Hematopoietic multipotent progenitor cell treated with erythropoietin and hydrocortisone succinate and interleukin-3 and kit ligand, for 6 days (in vitro differentiated cells): ENCODE measurements around the gene RBM33.

Experiments used
- DNase-seq: peaks from one replicate; pipeline ENCODE4 v3.0.0-alpha.2; 2015

RBM33 gene

GRCh38 chr7:155780884-155781283 is 136.4 kb downstream of the RBM33 start:
- DNase-seq, result no peak

DNA sequence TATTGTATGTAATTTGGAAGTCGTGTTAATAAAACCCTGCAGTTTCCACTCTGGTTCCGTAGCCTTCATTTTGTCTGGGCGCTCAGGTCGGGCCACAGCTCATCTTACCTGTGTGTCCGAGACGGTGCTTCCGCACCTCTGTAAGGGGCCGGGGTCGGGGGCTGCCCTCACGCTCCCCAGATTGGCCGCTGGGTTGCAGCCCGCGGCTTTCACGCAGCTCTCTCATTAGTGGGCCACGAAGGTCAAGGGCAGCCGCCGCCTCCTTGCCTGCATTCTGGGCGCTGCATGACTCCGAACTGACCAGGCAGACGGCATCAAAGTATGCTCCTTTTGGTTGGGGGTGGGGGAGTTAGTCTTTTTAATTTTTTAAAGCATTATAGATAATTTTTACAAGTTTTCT is 137.0 kb downstream of the RBM33 start:
- DNase-seq, result no peak

DNA sequence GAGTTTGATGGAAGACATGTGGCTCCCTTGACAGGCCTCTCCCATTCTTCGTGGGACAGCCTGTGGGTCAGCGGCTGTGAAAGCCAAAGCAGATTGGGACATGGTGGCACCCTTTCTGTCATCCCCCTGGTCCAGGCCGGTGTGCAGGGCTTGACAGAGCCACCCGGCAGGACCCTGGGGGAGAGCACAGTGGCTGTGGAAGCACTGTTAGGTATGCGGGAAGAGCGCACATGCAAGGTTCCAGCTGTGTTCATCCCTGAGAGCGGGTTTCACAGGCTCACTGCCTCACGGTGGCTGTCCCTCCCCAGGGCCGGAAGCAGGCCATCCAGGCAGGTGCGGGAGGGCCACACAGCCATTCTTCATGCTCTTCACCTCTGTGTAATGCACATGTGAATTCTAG is 138.0 kb downstream of the RBM33 start:
- DNase-seq, result no peak

DNA sequence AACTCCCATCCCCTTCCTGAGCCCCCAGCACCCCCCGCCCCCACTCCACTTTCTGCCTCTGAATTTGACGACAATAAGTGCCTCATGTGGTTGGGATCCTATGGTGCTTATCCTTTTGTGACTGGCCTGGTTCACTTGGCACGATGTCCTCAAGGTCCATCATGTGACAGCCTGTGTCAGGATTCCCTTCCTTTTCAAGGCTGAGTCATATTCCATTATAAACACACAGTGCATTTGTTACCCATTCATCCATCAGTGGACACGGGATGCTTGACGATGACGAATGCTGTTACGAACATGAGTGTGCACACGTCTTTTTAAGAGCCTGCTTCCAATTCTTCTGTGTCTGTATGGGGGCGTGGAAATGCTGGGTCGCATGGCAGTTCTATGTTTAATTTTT is 141.1 kb downstream of the RBM33 start:
- DNase-seq, result no peak

DNA sequence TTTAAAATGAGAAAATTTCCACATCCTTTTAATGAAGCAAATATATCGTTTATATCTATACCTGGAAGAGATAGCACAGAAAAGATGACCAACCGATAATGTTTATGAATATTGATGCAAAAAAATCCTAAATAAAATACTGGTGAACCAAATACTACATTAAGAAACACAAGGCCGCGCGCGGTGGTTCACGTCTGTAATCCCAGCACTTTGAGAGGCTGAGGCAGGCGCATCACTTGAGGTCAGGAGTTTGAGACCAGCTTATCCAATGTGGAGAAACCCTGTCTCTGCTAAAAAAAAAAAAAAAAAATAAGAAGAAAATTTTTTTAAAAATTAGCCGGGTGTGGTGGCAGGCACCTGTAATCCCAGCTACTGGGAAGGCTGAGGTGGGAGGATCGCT is 142.0 kb downstream of the RBM33 start:
- no peak for DNase-seq

DNA sequence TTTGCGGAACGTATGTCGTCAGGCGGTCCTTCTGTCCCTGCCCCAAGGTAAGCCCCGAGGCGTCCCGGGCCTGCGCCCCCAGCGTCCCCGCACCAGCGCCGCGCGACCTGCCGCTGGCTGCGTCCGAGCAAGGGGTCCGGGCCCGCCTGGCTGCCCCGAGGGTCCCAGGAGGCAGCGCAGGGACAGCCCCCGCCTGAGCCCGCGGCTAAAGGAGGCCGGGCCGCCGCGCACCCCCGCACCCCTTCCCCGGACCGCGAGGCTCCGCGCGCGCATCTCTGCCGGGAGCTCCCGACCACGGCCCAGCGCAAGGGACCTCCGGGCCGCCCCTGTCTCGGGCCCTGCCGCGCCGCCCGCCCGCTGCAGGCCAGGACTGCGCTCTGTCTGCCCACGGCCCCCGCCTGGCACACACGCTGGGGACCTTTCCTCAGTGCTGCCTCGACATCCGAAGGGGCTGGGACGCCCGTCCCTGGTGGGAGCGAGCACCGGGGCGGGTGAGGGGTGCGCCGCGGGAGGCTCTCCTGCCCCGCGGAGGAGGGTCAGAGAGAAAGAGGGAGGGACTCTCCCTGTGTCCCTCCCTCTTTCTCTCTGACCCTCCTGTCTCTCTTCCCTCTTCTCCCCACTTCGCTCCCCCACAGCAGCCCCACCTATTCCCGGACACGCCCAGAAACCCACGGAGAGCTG is 142.8 kb downstream of the RBM33 start:
- DNase-seq, result no peak

DNA sequence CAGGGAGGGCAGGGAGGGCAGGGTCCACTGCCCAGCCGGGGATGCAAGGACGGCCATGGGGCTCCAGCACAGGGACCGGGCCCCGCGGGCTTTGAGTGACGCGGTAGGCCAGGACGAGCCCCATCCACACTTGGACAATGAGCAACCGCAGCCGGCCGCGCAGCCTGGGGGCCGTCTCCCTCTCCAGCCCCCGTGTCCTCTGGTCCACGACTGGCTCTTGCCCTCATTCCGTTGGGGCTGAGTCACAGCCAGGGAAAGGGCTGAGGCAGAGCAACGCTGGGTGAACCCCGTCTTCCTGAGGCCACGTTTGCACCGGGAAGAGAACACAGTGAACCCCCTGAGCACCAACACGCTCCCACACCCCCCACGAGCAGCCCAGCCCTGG is 144.1 kb downstream of the RBM33 start:
- DNase-seq, result no peak

DNA sequence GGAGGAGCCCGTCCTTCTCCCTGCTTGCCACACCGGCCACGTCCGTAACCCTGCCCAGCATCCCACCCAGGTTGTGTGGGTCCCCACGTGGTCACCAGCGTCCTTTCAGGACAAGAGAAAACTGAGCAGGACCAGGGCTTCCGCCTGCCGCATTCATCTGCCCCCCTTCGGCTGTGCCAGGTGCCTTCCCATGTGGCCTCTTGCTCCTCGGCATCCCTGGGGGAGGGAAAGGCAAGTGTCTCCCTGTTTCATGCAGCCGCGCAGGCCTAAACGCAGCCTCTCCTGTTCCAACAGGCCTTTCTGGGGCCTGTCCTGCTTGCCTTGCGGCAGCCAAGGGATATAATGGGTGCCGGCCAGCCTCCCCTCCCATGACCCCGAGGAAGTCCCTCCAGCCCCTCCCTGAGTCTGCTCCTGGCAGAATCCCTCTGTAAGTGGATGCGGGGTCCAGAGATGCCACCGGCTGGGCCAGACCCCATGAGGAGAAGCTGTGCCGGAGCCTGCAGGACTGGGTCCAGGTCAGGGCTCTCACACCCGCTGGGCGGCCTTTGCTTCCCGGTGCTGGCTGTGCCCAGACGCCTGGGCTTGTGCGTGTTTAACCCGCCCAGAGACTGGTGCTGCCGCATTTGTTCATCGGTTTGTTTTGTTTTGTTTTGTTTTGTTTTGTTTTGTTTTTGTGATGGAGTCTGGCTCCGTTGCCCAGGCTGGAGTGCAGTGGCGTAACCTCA is 144.7 kb downstream of the RBM33 start:
- DNase-seq, result no peak

GRCh38 chr7:155790666-155791065 is 146.2 kb downstream of the RBM33 start:
- no peak for DNase-seq

DNA sequence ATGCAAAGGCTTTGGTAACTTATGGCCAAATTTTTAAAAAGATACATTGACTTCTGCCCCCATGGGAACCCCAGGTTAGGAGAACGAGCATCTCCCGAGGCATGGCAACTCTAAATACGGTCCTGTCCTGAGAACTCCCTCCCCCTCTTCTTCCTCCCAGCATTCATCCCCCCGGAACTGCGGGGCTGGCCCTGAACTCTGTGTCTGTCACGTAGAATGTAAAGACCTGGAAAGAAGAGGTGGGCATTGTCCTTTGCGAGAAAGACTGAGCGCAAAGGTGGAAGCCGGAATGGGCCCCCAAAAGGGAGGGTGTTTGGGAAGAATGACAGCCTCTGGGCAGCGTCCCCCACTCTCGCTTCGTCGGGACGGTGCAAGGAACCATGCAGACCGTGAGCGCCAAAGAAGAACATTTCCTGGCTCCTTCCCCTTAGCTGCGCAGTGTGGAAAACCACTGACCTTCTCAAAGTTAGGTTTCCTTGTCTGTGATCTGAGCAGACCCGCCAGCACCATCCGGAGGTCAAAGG is 146.8 kb downstream of the RBM33 start:
- no peak for DNase-seq

GRCh38 chr7:155791836-155792235 is 147.4 kb downstream of the RBM33 start:
- no peak for DNase-seq

GRCh38 chr7:155792315-155792960 is 148.0 kb downstream of the RBM33 start:
- no peak for DNase-seq

DNA sequence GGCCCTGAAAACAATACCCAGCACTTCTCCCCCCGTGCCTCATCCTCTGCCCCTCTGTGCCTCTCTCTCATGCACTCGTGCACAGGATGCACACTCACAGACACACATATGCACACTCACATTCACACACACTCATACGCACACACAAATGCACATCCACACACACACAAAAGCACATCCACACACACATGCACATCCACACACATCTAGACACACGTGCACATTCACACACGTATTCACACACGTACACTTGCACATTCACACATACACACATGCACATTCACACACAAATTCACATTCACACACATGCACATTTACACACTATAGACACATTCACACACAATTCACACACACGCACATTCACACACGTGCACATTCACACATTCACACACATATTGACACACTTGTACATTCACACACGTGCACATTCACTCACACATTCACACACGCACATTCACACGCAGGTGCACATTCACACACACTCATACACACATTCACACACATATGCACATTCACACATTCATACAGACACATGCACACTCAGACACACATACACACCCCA is 148.6 kb downstream of the RBM33 start:
- no peak for DNase-seq

GRCh38 chr7:155793720-155794119 is 149.3 kb downstream of the RBM33 start:
- no peak for DNase-seq

GRCh38 chr7:155794196-155794595 is 149.7 kb downstream of the RBM33 start:
- no peak for DNase-seq

DNA sequence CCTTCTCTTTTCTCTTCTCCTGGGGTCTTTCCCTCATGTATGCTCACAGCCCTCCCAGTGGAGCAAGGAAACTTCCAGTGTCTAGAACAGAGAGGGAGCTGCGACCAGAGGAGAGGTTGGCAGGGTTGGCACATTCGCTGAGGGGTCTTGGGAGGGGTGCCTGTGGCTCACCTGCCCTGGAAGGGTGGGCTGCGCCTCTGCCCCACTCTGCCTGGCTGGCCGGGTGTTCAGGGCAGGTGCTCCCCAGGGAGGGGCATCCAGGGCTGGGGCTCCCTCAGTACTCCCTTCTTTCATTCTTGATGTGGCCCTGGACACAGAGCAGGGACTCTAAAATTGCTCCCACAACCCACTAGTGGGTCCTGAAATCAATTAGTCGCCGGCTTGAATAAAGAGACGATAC is 150.9 kb downstream of the RBM33 start:
- no peak for DNase-seq

DNA sequence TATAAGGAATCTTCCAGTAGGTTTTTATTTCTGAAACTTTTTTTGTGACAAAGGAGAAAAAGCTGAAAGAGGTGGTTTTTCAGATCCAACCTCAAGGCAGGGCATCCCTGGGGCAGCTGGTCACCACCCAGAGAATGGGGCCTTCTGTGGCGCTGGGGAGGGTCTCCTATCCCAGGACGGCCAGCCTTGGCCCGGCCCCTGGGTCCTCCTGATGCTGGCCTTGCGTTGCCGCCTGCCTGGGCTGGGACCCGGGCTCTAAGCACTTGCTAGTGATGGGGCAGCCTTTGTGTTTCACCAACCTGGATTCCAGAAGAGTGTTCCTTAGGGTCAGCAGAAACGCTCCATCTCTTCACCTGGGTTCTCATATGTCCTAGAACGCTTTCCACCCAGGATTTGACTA is 151.5 kb downstream of the RBM33 start:
- no peak for DNase-seq

- peak; percentile 57 for DNase-seq
Measured at GRCh38 chr7:155796381-155797261, 152.2 kb downstream of the RBM33 start.

DNA sequence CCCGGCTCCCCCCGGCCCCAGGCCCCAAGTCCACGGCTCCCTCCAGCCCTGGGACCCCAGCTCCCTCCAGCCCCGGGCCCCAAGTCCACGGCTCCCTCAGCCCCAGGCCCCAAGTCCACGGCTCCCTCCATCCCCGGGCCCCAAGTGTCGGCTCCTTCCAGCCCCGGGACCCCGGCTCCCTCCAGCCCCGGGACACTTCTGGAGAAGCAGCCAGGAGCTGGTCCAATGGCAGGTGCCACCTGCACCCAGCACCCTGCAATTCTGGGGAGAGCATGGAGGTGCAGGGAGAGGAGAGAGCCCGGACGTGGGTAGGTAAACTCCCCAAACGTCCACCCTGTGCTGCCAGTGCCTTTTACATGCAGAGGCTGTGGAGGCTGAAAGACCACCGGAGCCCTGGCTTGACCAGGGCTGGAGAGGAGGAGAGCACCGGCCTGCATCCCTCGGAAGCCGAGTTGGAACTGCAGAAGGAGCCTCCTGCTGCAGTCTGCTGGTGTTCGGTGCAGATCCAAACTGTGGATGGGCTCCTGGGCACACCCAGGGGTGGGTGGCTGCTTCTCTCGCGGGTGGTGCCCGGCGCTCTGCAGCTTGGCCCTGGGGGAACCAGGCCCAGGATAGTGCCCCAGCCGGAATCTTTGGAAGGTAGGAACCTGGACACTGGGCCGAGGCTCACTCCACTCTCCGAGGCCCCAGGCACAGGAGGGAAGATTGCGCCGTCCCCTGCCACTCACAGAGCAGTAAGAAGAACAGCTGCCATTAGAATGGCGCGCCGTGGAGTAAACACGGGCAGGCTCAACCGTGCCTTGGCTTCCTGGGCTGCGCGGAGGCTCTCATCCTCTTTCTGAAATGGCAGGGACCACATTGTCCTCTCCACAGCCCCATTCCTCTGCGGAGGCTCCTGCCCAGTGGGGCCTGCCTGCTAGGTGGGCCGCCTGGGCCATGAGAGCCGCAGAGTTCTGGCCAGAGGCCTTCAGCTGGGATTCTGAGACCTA is 153.1 kb downstream of the RBM33 start:
- DNase-seq, result no peak

DNA sequence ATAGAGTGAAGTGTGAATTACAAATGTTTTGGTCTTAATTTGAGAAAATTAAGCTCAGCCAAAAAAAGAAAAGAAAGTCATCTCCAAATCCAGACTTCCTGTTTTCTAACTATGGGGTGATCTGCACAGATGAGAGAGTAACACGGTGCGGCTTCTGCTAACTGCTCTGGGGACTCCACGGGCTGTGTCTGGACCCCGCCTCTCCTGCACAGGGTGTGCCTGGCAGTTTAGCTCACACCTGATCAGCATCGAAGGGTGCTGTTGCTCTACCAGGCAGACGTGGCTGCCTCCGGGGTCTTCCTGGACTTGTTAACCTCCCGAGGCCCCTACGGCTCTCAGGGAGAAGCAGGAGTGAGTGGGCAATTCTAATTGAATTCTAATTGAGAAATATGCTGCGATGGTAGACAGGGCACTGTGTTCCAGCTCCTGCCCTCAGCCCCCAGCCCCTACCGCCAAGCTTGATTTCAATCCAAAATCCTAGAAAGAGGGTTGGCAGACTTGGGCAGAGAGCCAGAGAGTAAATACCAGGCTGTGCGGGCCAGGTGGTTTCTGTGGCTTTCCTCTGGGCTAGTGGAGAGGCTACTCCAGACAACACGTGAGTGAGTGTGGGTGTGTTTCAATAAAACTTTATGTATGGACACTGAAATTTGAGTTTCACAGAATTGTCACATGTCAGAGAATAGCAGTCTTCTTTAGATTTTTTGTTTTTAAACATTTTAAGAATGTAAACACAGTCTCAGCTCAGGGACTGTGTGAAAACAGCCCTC is 154.4 kb downstream of the RBM33 start:
- peak; percentile 40 for DNase-seq

GRCh38 chr7:155799514-155799913 is 155.1 kb downstream of the RBM33 start:
- DNase-seq, result no peak
